HG03108 (cell line): ENCODE measurements around the gene TAF1B.
"Not testable (repeated sequence)": the region's sequence is repeated elsewhere in the genome, so short reads cannot be mapped to it uniquely, and the experiment has no call there.

Source experiments
- ATAC-seq: cut with Tn5 transposase; IDR thresholded peaks from one replicate; pipeline ENCODE4 v1.9.1; 2021; ENCODE audit warnings: moderate library complexity; ENCODE audit not compliant: unreplicated experiment

TAF1B gene

GRCh38 chr2:9830685-9831410 is 12.4 kb upstream of the TAF1B start:
- no peak for ATAC-seq

GRCh38 chr2:9831670-9832069 is 11.6 kb upstream of the TAF1B start:
- no peak for ATAC-seq

GRCh38 chr2:9832586-9832985 is 10.7 kb upstream of the TAF1B start:
- no peak for ATAC-seq

- not testable (repeated sequence) for ATAC-seq
Observed at GRCh38 chr2:9835068-9835467, 8.2 kb upstream of the TAF1B start.

GRCh38 chr2:9836074-9836473 is 7.2 kb upstream of the TAF1B start:
- ATAC-seq: no peak

- no peak for ATAC-seq
Observed at GRCh38 chr2:9836517-9836916, 6.8 kb upstream of the TAF1B start.

GRCh38 chr2:9837451-9837850 is 5.8 kb upstream of the TAF1B start:
- ATAC-seq: no peak

- ATAC-seq: no peak
Observed at GRCh38 chr2:9838391-9838790, 4.9 kb upstream of the TAF1B start.

- no peak for ATAC-seq
Observed at GRCh38 chr2:9842487-9843228, 616 bp upstream of the TAF1B start.

- ATAC-seq: no peak
Observed at GRCh38 chr2:9844036-9844483, 786 bp downstream of the TAF1B start.

- ATAC-seq: peak; percentile 32
Observed at GRCh38 chr2:9844576-9844975, 1.3 kb downstream of the TAF1B start.

GRCh38 chr2:9846554-9846953 is 3.3 kb downstream of the TAF1B start:
- no peak for ATAC-seq

GRCh38 chr2:9847140-9847539 is 3.9 kb downstream of the TAF1B start:
- ATAC-seq: no peak

GRCh38 chr2:9852881-9853280 is 9.6 kb downstream of the TAF1B start:
- ATAC-seq: no peak

- ATAC-seq: no peak
Observed at GRCh38 chr2:9857814-9858729, 14.8 kb downstream of the TAF1B start.

- ATAC-seq: no peak
Observed at GRCh38 chr2:9858730-9859068, 15.4 kb downstream of the TAF1B start.

GRCh38 chr2:9860922-9861580 is 17.8 kb downstream of the TAF1B start:
- ATAC-seq: not testable (repeated sequence)

GRCh38 chr2:9867881-9868280 is 24.6 kb downstream of the TAF1B start:
- no peak for ATAC-seq

GRCh38 chr2:9873337-9873736 is 30.1 kb downstream of the TAF1B start:
- no peak for ATAC-seq

- ATAC-seq: no peak
Observed at GRCh38 chr2:9877026-9877425, 33.8 kb downstream of the TAF1B start.

GRCh38 chr2:9877726-9878125 is 34.5 kb downstream of the TAF1B start:
- ATAC-seq: no peak
